T-cell (primary cell): ENCODE data around the gene IL10. TPM values are rescaled to one million over a fixed set of nuclear protein-coding genes. Genes with fewer than 3 reads are reported as not detected.

Experiments
- ATAC-seq, 4 experiments: fragments of 200-7000 bp in 3 of 4; fragments of 150-1000 bp in 1 of 4; cut with Tn5 transposase; replicated peaks in 1 of 4; 1 replicate in 3 of 4; 2 replicates in 1 of 4; pipeline ENCODE4 v1.10.0; 2021; ENCODE audit warnings: moderate library complexity in 3 of 4, mild to moderate bottlenecking in 2 of 4, moderate number of reproducible peaks in 1 of 4
- CTCF ChIA-PET, 2 donors: fragments of 300-600 bp; sonication (Branson Sonifier 250); formaldehyde crosslinking; loops; one replicate each; lab custom pipeline; 2022; ENCODE audit warnings: antibody characterized with exemption in 2 of 2; lab: Charles Lee
- POLR2A ChIA-PET, 2 donors: fragments of 300-600 bp; sonication (Branson Sonifier 250); formaldehyde crosslinking; loops; one replicate each; lab custom pipeline; 2022; ENCODE audit warnings: antibody characterized with exemption in 2 of 2; lab: Charles Lee
- DNase-seq, 35 experiments: peaks; one replicate each; pipeline versions ENCODE4 v3.0.0 to v3.0.0-alpha.2; 2013 to 2023
- H3K27ac ChIP-seq: one replicate; pipeline ENCODE4 v1.5.1; 2013; ENCODE audit warnings: low read length
- H3K27me3 ChIP-seq, 2 experiments: replicated peaks in 1 of 2; 1 replicate in 1 of 2; 2 replicates in 1 of 2; pipeline versions ENCODE4 v1.6.1 to v1.7.0; 2013; ENCODE audit warnings: low read length in 1 of 2, mixed read lengths in 1 of 2; ENCODE audit not compliant: control insufficient read depth in 2 of 2, insufficient read depth in 2 of 2; ENCODE audit errors: extremely low read depth in 1 of 2
- H3K36me3 ChIP-seq, 2 donors: 1 replicate in 1 of 2; 2 replicates in 1 of 2; pipeline versions ENCODE4 v1.6.1 to v1.7.0; 2013; ENCODE audit warnings: low read length in 1 of 2; ENCODE audit not compliant: control insufficient read depth in 2 of 2, insufficient read depth in 1 of 2; ENCODE audit errors: extremely low read depth in 1 of 2
- H3K4me1 ChIP-seq, 2 experiments: 1 replicate in 1 of 2; 2 replicates in 1 of 2; pipeline versions ENCODE4 v1.6.1 to v1.7.0; 2013; ENCODE audit warnings: low read length in 2 of 2, mixed read lengths in 1 of 2; ENCODE audit not compliant: insufficient read depth in 2 of 2, control insufficient read depth in 1 of 2; ENCODE audit errors: extremely low read depth in 1 of 2
- H3K4me3 ChIP-seq, 2 donors: 1 replicate in 1 of 2; 2 replicates in 1 of 2; pipeline versions ENCODE4 v1.5.1 to v1.7.0; 2013; ENCODE audit warnings: mild to moderate bottlenecking in 2 of 2, low read length in 1 of 2, moderate library complexity in 1 of 2; ENCODE audit not compliant: control insufficient read depth in 1 of 2; ENCODE audit errors: extremely low read depth in 1 of 2
- H3K9me3 ChIP-seq: 2 replicates; pipeline ENCODE4 v1.7.0; 2013
- H3K27ac Mint-ChIP-seq, 2 donors: one replicate each; pipeline ENCODE4 v1.8.0; 2020 to 2021; ENCODE audit warnings: mild to moderate bottlenecking in 2 of 2, mixed read lengths in 2 of 2
- H3K27me3 Mint-ChIP-seq, 2 donors: one replicate each; pipeline ENCODE4 v1.8.0; 2021 to 2022; ENCODE audit warnings: mixed read lengths in 2 of 2
- H3K36me3 Mint-ChIP-seq: one replicate; pipeline ENCODE4 v1.8.0; 2021; ENCODE audit warnings: mixed read lengths
- H3K4me1 Mint-ChIP-seq, 3 donors: one replicate each; pipeline ENCODE4 v1.8.0; 2020 to 2022; ENCODE audit warnings: mixed read lengths in 3 of 3, mild to moderate bottlenecking in 1 of 3
- H3K4me3 Mint-ChIP-seq, 3 donors: one replicate each; pipeline ENCODE4 v1.8.0; 2020 to 2022; ENCODE audit warnings: mild to moderate bottlenecking in 3 of 3, mixed read lengths in 3 of 3, moderate library complexity in 3 of 3
- H3K9me3 Mint-ChIP-seq, 3 donors: one replicate each; pipeline ENCODE4 v1.8.0; 2020 to 2022; ENCODE audit warnings: mixed read lengths in 3 of 3
- WGBS: methylation state at CpG from one replicate; pipeline ENCODE4 v1.1.5; 2013; ENCODE audit warnings: missing lambda C conversion rate; ENCODE audit not compliant: insufficient coverage; 5-methylcytosine and 5-hydroxymethylcytosine counted together
- total RNA-seq, 35 experiments: library from RNA in 6 of 35; stranded (reverse) in 6 of 35; fragments of 120-200 nt in 1 of 35; gene quantifications; one replicate each; pipeline versions ENCODE4 v1.2.1 to v1.2.4 and lab custom pipeline; 2013 to 2026

Gene IL10
- total RNA-seq, 5 donors from 2014 or later (not counting 1 experiment from before 2014, with no cell fraction given): 0.19 to 1.1 (median 0.26) TPM; not detected in 2

DNA sequence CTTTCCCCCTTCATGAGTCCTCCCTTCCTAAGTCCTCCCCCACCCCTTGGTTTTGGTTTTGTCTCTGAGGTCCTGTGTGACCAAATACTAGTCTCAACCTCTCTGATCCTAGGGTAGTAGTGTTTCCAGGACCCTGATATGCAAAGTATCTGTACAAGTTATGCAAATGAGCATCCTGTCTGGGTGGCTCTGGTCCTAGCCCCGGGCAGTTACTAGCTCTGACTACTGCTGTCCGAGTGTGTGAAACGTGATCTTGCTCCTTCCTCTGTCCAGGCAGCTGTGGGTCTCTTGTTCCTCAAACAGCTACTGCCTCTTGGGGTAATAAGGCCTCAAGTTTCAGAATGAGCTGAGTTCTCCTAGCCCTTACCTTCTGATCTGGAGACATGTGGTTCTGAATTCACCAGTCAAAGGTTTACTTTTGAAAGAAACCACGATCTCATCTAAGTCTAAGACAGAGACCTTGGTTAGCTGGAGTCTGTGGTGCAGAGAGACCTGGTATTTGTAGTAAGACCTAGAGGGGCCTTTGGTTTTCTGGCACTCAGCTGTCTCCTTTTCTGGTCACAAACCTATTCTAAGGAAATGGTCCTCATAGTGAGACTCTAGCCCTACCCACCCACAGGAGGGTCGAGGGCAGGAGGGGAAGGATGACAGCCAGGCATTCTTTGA, 32.8 kb downstream of the IL10 start:
- Mint-ChIP-seq H3K36me3 (no peaks in the 10 kb centered on the region), H3K27me3 (no peaks in the 10 kb centered on the region), H3K9me3 (no peaks in the 10 kb centered on the region), H3K27ac (peak overlapping the region; percentile 79 to 91), H3K4me3 (peak overlapping the region in 1 of 3 donors; percentile 63), H3K4me1 (peaks cover 59 to 82% (median 80%) of the 10 kb centered on the region in 3 donors)
- no peaks in the 10 kb centered on the region for H3K27me3 ChIP-seq
- WGBS: 8% methylated on average over 3 of the region's 5 CpGs
- H3K27ac ChIP-seq: peak overlapping the region; percentile 42
- peaks cover 3 to 4% of the 10 kb centered on the region in 2 donors for H3K36me3 ChIP-seq
- no peaks in the 10 kb centered on the region for H3K9me3 ChIP-seq
- ATAC-seq (peak; percentile 56 to 63 (median 58)), DNase-seq (peak in 2 of 35 experiments; percentile 20 to 59)
- CTCF ChIA-PET: interaction anchor here in 1 of 2 donors (0.6 to 1.5 kb wide), 12 partner anchors 10 to 247 kb away, joined by 3 to 7 read pairs (median 4); no protein-coding TSS in a partner anchor
- POLR2A ChIA-PET: interaction anchor here in 1 of 2 donors (0.6 to 1.0 kb wide), 3 partner anchors 27 to 71 kb away, joined by 3 to 4 read pairs (median 3); no protein-coding TSS in a partner anchor
- peaks cover 53 to 72% of the 10 kb centered on the region in 2 experiments for H3K4me1 ChIP-seq
- H3K4me3 ChIP-seq: no peak overlapping the region

DNA sequence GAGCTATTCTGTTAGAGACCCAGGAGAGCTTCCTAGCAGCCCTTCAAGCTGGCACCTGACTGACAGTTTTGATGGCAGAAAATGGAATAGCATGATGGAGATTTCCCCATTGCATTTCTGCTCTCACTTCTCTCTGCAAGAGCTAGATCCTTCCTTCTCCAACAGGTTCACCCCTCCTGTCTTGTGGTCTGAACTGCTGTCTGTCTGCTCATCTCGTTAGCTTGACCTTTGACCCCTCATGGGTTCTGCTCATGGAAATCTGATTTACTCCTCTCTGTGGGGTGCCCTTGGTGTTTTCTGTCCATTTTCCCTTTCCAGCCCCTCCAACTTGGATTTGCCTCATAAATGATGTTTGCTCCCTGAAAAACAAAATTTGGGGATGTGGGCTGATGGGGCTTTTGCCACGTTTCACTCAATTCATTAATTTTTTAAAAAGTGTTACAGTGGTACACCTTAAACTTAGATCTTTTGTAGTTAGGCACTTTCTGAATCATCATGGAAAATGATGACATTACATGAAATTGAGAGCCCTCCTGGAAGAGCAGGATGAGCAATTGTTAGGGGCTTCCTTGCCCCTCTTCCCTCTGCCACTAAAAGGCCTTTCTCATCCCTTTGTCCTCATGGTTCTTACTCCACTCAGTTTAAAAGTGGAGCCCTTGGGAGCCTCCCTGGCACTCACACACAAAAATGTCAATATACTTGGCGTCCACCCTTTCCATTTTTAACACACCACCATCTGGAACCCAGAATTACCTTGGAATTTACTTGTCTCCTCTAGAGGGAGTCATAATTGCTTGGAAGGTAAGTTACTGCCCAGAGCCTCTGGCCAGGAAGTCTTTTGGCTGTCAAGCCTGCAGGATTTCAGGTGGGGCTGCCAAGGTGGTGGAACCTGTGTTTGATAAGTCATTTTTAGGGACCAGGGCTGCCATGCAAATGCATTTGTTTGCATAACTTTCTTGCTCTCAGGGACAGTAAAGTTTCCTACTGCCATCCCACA, 33.6 kb downstream of the IL10 start:
- Mint-ChIP-seq H3K27me3 (no peaks in the 10 kb centered on the region), H3K4me1 (peaks cover 57 to 82% (median 78%) of the 10 kb centered on the region in 3 donors), H3K4me3 (peak overlapping the region in 1 of 3 donors; percentile 63), H3K36me3 (peaks cover under 1% of the 10 kb centered on the region), H3K27ac (peak overlapping the region; percentile 91), H3K9me3 (no peaks in the 10 kb centered on the region)
- H3K4me3 ChIP-seq: no peak overlapping the region
- peaks cover 53 to 71% of the 10 kb centered on the region in 2 experiments for H3K4me1 ChIP-seq
- H3K36me3 ChIP-seq: peaks cover 3 to 10% of the 10 kb centered on the region in 2 donors
- no peaks in the 10 kb centered on the region for H3K27me3 ChIP-seq
- no peaks in the 10 kb centered on the region for H3K9me3 ChIP-seq
- H3K27ac ChIP-seq: peak overlapping the region; percentile 89
- no peak for DNase-seq
- CTCF ChIA-PET: interaction anchor here (0.8 to 5.9 kb wide), 8 partner anchors 10 to 243 kb away, joined by 3 to 140 read pairs (median 4); no protein-coding TSS in a partner anchor
- no peak for ATAC-seq
- POLR2A ChIA-PET: interaction anchor here (0.6 to 1.0 kb wide), 3 partner anchors 22 to 69 kb away, joined by 3 to 4 read pairs (median 4); no protein-coding TSS in a partner anchor
- WGBS: 67% methylated on average over 1 of the region's 3 CpGs

DNA sequence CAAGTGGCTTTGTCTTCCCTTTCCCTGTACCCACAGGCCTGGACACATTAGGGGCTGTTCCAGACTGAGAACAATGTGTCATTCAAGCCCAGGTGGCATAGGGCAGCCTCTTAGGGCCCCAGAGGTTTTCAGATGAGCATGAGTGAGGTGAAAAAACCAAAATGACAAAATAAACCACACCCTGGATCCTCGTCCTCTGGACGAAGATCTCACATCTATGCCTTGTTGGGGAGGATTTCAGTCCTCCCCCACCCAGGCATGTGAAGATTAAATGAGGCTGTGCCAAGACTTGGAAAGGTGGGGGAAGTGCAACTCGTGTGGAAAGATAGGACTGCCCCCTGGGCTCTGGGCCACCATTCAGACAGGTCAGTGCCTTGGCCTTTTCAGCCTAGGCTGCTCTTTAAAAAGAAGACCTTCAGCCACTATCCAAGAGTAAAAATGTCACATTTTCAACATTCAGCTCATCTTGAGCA, 34.5 kb downstream of the IL10 start:
- peaks cover 51 to 68% of the 10 kb centered on the region in 2 experiments for H3K4me1 ChIP-seq
- no peaks in the 10 kb centered on the region for H3K9me3 Mint-ChIP-seq
- H3K36me3 Mint-ChIP-seq: peaks cover 8% of the 10 kb centered on the region
- WGBS: no CpG with 5 or more reads among the region's 3 CpGs
- peak in 3 of 35 experiments; percentile 46 to 53 (median 51) for DNase-seq
- CTCF ChIA-PET: interaction anchor here (0.8 to 5.9 kb wide), 5 partner anchors 29 to 175 kb away, joined by 3 to 140 read pairs (median 4); no protein-coding TSS in a partner anchor
- H3K27me3 Mint-ChIP-seq: no peaks in the 10 kb centered on the region
- peaks cover 61 to 75% (median 72%) of the 10 kb centered on the region in 3 donors for H3K4me1 Mint-ChIP-seq
- no peaks in the 10 kb centered on the region for H3K9me3 ChIP-seq
- peaks cover 8 to 17% of the 10 kb centered on the region in 2 donors for H3K36me3 ChIP-seq
- ATAC-seq: peak in 2 of 4 experiments; percentile 5 to 20
- peak overlapping the region; percentile 89 for H3K27ac ChIP-seq
- no peaks in the 10 kb centered on the region for H3K27me3 ChIP-seq
- peak overlapping the region; percentile 91 for H3K27ac Mint-ChIP-seq
- peak overlapping the region in 1 of 3 donors; percentile 63 for H3K4me3 Mint-ChIP-seq
- H3K4me3 ChIP-seq: no peak overlapping the region
- POLR2A ChIA-PET: interaction anchor here (0.9 to 1.6 kb wide), 3 partner anchors 23 to 33 kb away, joined by 3 to 4 read pairs (median 4); partner anchors contain the start of gene IL19 (in 1 of the 2)

DNA sequence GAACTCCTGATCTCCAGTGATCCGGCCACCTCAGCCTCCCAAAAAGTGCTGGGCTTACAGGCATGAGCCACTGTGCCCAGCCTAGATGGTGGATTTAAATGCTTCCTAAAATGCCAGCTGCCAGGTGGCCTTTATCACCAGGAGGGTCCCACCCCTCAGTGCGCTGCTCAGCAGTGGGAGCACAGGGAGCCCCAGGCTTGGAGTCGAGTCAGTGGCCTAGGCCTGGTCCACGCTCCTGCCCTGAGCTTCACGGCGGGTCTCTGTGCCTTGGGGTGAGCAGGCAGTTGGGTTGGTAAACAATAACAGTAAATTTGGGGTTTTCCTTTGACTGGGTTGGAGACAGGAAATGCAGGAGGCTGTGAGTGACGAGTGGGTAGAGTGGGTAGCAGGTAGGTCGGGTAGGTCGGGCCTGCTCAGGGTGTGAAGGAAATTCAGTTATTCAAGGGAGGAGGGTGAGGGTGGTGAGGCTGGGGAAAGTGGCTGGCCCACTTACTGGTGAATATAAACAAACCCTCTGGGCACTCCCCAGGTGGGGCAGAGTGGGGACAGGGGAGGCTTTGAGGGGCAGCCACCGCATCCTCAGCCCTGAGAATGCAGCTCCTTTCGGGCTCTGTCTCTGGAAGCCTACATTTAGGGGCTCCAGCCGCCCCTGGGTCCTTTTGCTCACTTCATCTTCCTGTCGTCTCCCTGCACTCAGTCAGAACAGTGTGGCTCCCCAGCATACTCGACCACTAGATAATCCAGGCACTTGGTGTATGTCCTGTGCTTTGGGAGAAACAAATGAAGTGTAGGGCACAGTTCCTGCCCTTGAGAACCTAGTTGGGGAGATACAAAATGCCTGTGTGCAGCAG, 35.2 kb downstream of the IL10 start:
- Mint-ChIP-seq H3K27ac (peak overlapping the region; percentile 91), H3K36me3 (peaks cover 14% of the 10 kb centered on the region), H3K27me3 (no peaks in the 10 kb centered on the region), H3K9me3 (no peaks in the 10 kb centered on the region), H3K4me1 (peaks cover 61 to 71% (median 70%) of the 10 kb centered on the region in 3 donors), H3K4me3 (peak overlapping the region; percentile 5 to 63 (median 6))
- DNase-seq (peak in 34 of 35 experiments; percentile 44 to 85 (median 70)), ATAC-seq (peak; percentile 50 to 77 (median 68))
- Histone ChIP-seq H3K4me3 (no peak overlapping the region), H3K9me3 (no peaks in the 10 kb centered on the region), H3K36me3 (peaks cover 15 to 24% of the 10 kb centered on the region in 2 donors), H3K27me3 (no peaks in the 10 kb centered on the region), H3K27ac (peak overlapping the region; percentile 89), H3K4me1 (peaks cover 51 to 64% of the 10 kb centered on the region in 2 experiments)
- ChIA-PET CTCF (interaction anchor here (0.6 to 5.9 kb wide), 6 partner anchors 29 to 274 kb away, joined by 3 to 140 read pairs (median 24); no protein-coding TSS in a partner anchor), POLR2A (interaction anchor here (0.5 to 1.6 kb wide), 7 partner anchors 19 to 91 kb away, joined by 3 to 5 read pairs (median 3); partner anchors contain the start of gene IL19 (in 1 of the 2))
- 30% methylated on average over 10 of the region's 14 CpGs for WGBS

DNA sequence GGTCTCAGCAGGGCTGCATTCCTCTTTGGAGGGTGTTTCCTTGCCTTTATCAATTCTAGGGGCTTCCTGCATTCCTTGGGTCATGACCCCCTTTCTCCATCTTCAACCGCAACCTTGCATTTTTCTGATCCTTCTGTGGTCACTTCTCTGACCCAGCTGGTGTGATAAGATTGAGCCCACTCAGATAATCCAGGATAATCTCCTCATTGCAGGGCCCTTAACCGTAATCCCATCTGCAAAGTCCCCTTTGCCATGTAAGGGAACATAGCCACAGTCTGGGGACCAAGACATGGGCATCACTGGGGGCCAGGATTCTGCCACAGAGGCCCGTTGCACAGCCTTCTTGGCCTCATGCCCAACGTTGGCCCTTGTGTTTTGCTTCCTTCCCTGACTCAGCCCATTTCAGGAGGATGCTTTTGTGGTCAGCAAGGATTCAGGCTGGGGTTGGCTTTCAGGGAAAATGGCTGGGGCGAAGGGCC, 36.7 kb downstream of the IL10 start:
- ChIA-PET POLR2A (interaction anchor here (0.6 to 1.4 kb wide), 5 partner anchors 16 to 151 kb away, joined by 3 to 11 read pairs (median 3); no protein-coding TSS in a partner anchor), CTCF (interaction anchor here (0.6 to 5.9 kb wide), 33 partner anchors 8 to 294 kb away, joined by 3 to 140 read pairs (median 5); partner anchors contain the start of gene FCMR (in 1 of the 2))
- peaks cover 50 to 60% of the 10 kb centered on the region in 2 experiments for H3K4me1 ChIP-seq
- DNase-seq (no peak), ATAC-seq (no peak)
- Mint-ChIP-seq H3K4me3 (no peak overlapping the region), H3K4me1 (peaks cover 62 to 66% (median 65%) of the 10 kb centered on the region in 3 donors), H3K27me3 (no peaks in the 10 kb centered on the region), H3K36me3 (peaks cover 19% of the 10 kb centered on the region), H3K27ac (peak overlapping the region; percentile 66 to 91), H3K9me3 (no peaks in the 10 kb centered on the region)
- H3K9me3 ChIP-seq: no peaks in the 10 kb centered on the region
- no peak overlapping the region for H3K4me3 ChIP-seq
- H3K27ac ChIP-seq: peak overlapping the region; percentile 89
- H3K36me3 ChIP-seq: peaks cover 24 to 39% of the 10 kb centered on the region in 2 donors
- H3K27me3 ChIP-seq: no peaks in the 10 kb centered on the region
- WGBS: 74% methylated on average over 4 of the region's 5 CpGs
